GM19463 (cell line): Measurements from ENCODE around the gene MZB1.
A peak's percentile ranks its signal among the peaks of the same experiment; 100 is the strongest.
"Not testable (repeated sequence)": the region's sequence is repeated elsewhere in the genome, so short reads cannot be mapped to it uniquely, and the experiment has no call there.

ENCODE experiments used
- ATAC-seq: cut with Tn5 transposase; IDR thresholded peaks from one replicate; pipeline ENCODE4 v1.9.1; 2021; ENCODE audit warnings: mild to moderate bottlenecking, moderate library complexity; ENCODE audit not compliant: unreplicated experiment

MZB1 gene

DNA sequence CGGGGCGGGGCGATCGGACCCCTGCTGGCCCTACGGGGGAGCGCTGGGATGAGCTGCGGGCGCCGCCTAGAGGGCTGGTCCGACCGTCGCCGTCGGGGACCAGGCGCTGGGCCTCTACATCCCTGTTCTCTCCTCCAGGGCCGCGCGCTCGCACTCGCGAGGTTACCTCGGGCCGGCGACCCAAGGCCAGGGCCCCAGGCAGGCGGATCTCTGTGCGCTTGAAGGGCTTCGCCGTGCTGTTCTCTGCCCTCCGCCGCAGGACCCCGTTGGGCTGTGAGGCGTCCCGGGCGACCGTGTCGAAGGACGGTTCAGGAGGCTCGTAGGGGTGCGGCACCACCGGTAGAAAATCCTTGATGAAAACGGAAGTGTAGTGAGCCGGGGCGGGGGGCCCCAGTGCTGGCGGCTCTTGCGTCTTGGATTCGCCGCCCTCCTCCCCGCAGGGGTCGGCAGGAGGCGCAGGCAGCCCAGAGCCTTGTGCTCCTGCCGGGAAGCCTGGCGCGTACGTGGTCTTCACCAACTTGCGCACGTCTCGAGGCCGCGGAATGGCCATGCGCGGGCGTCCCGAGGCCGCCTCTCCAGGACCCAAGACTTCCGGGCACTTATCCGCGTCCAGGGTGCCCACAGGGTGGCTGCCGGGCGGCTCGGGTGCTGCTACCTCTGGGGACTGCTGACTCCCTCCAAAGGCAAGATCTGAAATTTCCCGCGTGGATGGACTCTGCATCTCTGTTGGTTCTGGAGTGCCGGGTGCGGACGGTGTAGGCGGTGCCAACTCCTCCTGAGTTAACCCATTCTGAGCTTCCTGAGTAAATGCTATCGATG, 3.2 kb upstream of the MZB1 start:
- peak; percentile 48 for ATAC-seq

- ATAC-seq, result peak; percentile 8
Observed at GRCh38 chr5:139392324-139392677, 2.6 kb upstream of the MZB1 start.

- no peak for ATAC-seq
Observed at GRCh38 chr5:139391570-139392323, 2.0 kb upstream of the MZB1 start.

- ATAC-seq, result no peak
Observed at GRCh38 chr5:139390639-139391569, 1.2 kb upstream of the MZB1 start.

DNA sequence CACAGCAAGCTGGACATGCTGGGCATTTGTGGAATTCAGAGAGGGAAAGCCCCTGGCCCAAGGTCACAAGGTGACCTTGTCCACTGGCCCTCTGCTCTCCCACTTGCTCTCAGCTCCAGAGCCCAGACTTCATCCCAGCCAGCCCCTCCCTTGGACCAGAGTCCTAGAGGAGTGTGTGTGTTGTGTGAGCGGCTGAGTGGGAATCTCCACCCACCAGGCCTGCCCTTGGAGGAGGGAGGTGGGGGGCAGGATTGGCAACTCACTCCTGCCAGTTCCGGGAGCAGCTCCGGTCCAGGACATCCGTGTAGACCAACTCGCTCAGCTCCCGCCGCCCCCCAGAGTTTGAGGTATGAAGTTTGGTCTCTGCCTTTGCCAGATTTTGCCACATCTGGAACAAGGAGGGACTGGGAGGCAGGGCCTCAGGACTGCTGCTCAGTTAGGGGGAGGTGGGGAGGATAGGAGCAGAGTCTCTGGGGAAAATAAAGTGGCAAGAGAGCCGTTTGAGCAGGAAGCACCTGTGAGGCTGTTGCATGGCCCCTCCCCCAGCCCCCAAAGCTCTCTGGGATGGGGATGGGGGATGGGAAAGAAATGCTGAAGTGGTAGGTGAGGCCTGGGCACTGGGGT, 1.4 kb downstream of the MZB1 start:
- no peak for ATAC-seq

DNA sequence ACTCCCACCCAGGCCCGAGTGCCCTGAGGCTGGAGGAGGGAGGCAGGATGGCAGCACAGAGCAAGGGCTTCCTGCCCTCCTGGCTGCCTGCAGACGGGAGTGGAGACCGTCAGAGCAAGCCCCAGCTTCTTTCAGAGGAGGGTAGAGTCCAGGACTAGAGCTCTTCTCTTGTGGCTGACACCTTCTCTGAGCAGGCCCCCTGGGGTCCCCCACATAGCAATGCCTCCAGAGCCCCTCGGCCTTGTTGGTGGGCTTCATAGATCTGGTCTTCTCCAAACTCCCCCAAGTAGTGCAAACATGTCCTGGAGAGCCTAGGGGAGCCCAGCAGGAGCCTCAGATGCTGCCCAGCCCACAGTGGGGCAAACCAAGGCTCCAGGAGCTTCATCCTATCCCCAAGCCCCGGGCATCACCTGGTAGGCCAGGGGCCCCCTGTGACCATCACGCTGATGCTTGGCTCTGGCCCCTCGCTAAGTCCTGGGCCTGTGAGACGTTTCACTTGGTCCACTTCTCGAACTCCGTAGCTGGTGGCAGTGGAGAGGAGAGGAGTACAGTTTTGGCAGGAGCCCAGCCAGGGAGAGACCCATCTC, 2.0 kb downstream of the MZB1 start:
- no peak for ATAC-seq

GRCh38 chr5:139386956-139387355, 2.8 kb downstream of the MZB1 start:
- not testable (repeated sequence) for ATAC-seq

DNA sequence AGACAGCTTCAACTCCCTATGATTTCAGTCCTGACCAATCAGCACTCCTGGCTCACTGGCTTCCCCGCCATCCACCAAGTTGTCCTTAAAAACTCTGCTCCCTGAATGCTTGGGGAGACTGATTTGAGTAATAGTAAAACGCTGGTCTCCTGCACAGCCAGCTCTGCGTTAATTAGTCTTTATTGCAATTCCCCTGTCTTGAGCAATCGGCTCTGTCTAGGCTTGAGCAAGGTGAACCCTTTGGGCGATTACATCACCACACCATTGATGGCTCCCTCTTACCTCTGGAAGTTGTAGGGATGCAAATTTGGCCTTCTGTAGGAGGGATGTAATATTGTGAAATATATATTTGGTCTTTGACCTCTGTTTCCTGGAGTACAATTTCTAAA, 3.7 kb downstream of the MZB1 start:
- no peak for ATAC-seq

GRCh38 chr5:139385061-139386049, 4.4 kb downstream of the MZB1 start:
- no peak for ATAC-seq

- ATAC-seq, result no peak
Observed at GRCh38 chr5:139384591-139385051, 5.1 kb downstream of the MZB1 start.

DNA sequence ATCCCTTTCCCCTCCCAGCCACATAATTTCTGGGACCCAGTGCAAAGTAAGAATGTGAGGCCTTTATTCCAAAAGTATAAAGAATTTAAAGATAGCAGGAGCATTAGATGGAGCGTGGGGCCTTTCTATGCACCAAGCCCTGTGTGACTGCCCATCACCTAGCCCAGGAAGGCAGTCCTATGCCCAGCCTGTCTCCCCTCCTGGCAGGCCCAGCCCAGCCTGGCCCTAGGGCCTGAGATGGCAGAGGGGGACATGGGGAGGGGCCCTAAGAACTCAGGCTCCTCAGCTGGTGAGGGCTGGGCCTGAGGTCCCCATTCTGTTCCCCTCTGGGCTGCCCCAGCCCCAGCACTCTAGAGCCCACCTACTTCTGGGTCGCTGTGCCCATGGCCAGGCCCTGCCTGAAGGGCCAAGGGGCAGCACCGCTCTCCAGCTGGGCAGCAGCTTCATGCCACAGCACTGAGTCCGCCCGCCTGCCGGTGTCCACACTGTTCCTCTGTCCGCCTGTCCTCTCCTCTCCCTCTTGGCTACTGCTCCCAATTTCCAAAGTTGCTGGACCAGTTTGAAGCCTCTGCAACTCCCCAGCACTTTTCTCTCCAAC, 5.6 kb downstream of the MZB1 start:
- no peak for ATAC-seq

DNA sequence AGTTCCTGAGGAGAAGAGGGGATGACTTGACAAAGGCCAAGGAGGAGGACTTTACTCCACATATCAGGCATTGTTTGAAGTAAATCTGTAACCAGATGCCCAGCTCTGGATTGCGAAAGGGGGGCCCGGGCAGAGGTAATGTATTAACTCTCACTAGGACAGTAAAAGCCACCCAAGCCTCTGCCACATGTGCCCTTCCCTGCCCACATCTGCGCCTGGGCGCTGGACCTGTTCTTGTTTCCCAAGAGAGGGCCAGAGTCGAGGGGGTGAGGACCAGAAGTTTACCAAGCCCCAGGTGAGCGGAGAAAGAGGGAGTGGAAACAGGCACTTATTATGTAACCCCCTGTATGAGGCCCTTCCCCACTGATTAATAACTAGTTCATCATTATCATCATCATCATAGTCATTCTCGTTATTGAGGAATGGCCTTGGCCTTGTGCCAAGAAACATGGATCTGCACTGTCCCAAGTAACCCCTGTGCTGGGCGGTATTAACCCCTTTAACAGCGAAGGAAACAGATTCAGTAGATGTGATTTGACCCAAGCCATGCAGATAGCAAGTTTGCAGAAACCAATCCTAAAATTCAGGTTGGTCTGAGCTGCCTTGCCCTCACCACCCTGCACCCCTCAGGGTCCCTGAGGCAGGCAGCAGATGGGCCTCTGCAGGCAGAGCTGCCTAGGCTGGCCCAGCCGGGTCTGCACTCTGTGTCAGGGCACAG, 6.3 kb downstream of the MZB1 start, which contains the start of gene SLC23A1:
Gene SLC23A1, minus strand, starts transcription at position 23 of the 718 bp plus-strand sequence. CDS start 44 bp downstream, outside the sequence.
- ATAC-seq, result no peak

- ATAC-seq, result no peak
Observed at GRCh38 chr5:139382807-139383206, 6.9 kb downstream of the MZB1 start.

DNA sequence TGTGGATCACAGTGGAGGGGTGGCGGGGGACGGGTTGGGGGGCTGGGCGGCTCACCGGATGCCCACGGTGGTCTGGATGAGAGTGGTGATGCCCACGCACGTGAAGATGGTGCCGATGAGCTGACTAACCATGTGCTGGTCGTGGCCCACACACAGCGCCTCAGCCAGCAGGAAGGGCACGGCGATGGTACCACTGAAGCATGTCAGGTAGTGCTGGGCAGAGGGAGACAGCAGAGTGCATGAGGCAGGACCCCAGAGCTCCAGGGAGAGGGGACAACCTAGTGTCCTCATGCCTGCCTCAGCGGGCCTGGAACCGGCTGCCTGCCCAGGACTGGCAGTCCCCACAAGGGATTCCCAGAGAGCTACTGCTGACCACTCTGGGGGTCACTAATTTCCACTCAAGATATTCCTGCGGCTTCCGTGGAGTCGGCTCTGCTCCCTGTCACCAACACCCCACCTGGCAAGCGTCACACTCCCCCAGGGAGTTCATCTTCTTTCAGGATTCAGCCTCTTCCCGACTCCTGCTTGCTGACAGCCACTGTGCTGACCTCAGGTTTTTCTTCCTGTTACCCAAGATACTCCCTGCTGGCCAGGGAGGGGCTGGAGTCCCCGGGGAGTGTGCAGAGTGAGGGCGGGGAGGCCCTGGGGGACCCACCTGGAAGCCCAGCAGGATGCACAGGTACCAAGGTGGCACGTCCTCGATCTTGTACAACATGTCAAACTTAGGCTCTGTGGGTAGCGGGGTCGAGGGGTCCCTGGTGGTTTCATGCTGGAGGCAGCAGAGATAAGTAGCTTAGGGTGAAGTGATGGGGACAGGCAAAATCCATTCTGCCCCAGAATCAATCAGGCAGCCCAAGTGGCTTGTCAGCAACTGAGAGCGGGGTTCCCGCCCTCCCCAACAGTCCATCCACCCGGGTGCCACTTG, 7.6 kb downstream of the MZB1 start:
- ATAC-seq, result no peak

- ATAC-seq, result no peak
Observed at GRCh38 chr5:139379626-139380449, 9.9 kb downstream of the MZB1 start.

DNA sequence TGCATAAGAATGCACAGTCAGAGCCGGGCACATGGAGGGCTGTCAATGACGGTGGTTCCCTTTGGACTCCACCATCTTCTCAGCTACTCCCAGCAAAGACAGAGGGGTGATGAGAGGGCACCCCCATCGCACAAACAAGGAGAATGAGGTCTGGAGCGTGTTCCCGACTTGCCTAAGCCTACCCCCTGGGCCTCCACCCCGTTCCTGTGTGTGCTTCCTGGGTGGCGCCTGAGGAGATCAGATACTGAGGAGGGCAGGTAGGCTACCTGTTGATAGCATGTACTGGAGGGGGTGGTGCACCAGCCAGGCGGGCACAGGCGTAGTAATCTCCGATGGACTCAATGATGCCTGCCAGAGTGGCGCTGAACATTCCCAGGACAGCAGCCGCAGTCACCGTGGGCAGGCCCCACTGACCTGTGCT, 10.8 kb downstream of the MZB1 start:
- ATAC-seq, result no peak
